ENCODE results near the gene NUAK1. TPM values are rescaled to one million over a fixed set of nuclear protein-coding genes. Genes with fewer than 3 reads are reported as not detected.

Gene NUAK1
- total and polyA plus RNA-seq, 2 donors from 2014 or later, result 2.9 to 28.8 TPM

DNA sequence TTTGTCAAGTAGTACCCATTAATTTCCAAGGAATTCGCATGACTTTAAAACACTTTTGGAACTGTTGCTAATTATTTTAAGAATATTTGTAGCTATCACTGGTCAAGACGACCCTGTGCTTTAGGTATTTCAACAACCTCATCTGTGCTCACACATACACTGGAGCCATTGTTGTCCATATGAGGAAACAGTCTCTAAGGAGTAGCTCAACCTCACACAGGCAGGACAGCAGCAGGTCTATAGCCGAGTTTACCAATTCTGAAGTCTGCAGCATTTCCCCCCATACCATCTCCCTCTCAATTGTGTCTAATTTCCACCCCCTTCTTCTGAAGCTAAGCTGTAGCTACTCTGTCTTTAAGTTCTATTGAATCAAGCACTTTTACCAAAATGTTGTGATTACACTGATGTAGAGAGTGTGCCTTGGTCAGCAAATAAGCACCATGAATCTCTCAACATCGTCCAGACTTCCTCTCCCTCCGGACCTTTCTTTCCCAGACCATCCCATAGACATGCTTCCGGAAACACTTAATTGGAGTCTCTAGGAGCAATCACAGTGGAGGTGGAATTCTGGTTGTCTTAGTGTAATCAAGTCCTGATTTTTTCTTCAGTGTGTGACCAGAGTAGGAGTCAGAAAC, 48.5 kb upstream of the NUAK1 start:
- DNase-seq (no peak), FAIRE-seq (no peak)
- intact Hi-C loops (cut with DNase I), result no loop called here
- H3K27ac ChIP-seq (ENCODE audit: low read depth in 2 of 2, low read length in 2 of 2), result no peak overlapping the region
- H3K36me3 ChIP-seq (ENCODE audit: control insufficient read depth in 2 of 3, insufficient read depth in 3 of 3, low read length in 3 of 3), result no peaks in the 10 kb centered on the region
- H3K27me3 ChIP-seq (ENCODE audit: control insufficient read depth, insufficient read depth, low read length), result no peaks in the 10 kb centered on the region
- no peak overlapping the region for H3K9ac ChIP-seq (ENCODE audit: low read length in 3 of 3)
- no peaks in the 10 kb centered on the region for H3K9me3 ChIP-seq (ENCODE audit: control insufficient read depth in 2 of 3, insufficient read depth in 1 of 3, low read length in 3 of 3)
- H3K4me1 ChIP-seq (ENCODE audit: control insufficient read depth in 2 of 3, insufficient read depth in 2 of 3, low read depth in 1 of 3, low read length in 3 of 3), result peaks cover 0 to 4% (median 0%) of the 10 kb centered on the region in 3 donors
- H3K4me3 ChIP-seq (ENCODE audit: low read length in 3 of 3), result no peak overlapping the region
- TF ChIP-seq, protein P1, sequence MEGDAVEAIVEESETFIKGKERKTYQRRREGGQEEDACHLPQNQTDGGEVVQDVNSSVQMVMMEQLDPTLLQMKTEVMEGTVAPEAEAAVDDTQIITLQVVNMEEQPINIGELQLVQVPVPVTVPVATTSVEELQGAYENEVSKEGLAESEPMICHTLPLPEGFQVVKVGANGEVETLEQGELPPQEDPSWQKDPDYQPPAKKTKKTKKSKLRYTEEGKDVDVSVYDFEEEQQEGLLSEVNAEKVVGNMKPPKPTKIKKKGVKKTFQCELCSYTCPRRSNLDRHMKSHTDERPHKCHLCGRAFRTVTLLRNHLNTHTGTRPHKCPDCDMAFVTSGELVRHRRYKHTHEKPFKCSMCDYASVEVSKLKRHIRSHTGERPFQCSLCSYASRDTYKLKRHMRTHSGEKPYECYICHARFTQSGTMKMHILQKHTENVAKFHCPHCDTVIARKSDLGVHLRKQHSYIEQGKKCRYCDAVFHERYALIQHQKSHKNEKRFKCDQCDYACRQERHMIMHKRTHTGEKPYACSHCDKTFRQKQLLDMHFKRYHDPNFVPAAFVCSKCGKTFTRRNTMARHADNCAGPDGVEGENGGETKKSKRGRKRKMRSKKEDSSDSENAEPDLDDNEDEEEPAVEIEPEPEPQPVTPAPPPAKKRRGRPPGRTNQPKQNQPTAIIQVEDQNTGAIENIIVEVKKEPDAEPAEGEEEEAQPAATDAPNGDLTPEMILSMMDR (IDR thresholded peaks at IDR 0.05; ENCODE audit: borderline replicate concordance, extremely low read depth, insufficient read depth), result no peak

DNA sequence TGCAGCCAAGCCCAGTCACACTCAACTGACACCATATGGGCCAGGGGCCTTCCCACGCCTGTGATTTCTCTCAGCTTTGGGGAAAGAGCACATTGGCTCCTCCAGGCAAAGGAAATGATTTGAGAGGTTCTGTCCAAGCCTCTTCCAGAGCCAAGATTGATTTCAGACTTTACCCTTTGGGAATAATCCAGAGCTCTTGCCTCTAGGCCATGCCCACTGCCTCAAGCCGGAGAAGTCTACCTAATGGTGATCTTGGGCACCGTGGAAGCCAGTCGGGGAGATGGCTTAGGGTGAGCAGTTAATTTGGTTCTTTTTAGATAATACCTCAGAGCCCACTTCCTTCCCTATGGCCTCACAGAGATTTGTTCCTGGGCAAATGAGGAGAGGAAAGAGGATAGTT, 45.0 kb upstream of the NUAK1 start:
- FAIRE-seq (no peak), DNase-seq (no peak)
- H3K9ac ChIP-seq (ENCODE audit: low read length in 3 of 3), result no peak overlapping the region
- no peak overlapping the region for H3K4me3 ChIP-seq (ENCODE audit: low read length in 3 of 3)
- H3K27me3 ChIP-seq (ENCODE audit: control insufficient read depth, insufficient read depth, low read length), result no peaks in the 10 kb centered on the region
- H3K36me3 ChIP-seq (ENCODE audit: control insufficient read depth in 2 of 3, insufficient read depth in 3 of 3, low read length in 3 of 3), result no peaks in the 10 kb centered on the region
- TF ChIP-seq, protein P1 (IDR thresholded peaks at IDR 0.05; ENCODE audit: borderline replicate concordance, extremely low read depth, insufficient read depth), result no peak
- H3K4me1 ChIP-seq (ENCODE audit: control insufficient read depth in 2 of 3, insufficient read depth in 2 of 3, low read depth in 1 of 3, low read length in 3 of 3), result peaks cover 0 to 4% (median 0%) of the 10 kb centered on the region in 3 donors
- H3K9me3 ChIP-seq (ENCODE audit: control insufficient read depth in 2 of 3, insufficient read depth in 1 of 3, low read length in 3 of 3), result no peaks in the 10 kb centered on the region
- intact Hi-C loops (cut with DNase I), result no loop called here
- no peak overlapping the region for H3K27ac ChIP-seq (ENCODE audit: low read depth in 2 of 2, low read length in 2 of 2)

DNA sequence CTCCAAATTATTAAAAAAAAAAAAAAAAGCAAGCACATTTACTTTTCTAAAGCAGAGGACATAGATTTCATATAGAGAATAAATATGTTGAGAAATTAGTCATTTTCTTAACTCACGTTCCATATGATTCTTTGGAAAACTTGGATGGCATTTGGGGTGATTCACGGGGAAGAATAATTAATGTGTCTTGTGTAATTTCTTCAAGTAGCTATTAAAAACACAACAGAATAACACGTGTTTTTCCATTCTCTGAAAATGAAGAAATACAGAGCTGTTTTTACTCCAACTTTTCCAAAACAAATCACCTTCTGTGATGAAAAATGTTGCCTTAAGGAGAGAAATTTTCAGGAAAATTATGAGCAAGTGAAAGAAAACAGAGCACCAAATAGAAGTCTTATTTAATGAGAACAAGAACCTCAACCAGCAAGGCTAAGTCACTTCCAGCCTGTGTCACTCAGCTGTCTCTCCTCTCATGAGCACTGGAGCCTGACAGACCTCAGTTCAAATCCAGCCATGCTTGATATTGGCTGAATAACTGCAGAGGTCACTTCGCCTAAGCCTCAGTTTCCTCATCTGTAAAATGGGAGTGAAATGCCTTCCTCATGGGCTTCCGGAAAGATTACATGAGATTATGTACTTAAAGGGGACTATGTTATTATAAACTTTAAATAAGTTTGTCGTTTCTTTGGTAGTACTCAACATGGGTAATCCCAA, 42.8 kb upstream of the NUAK1 start:
- Histone ChIP-seq H3K4me3 (ENCODE audit: low read length in 3 of 3) (no peak overlapping the region), H3K9me3 (ENCODE audit: control insufficient read depth in 2 of 3, insufficient read depth in 1 of 3, low read length in 3 of 3) (no peaks in the 10 kb centered on the region), H3K4me1 (ENCODE audit: control insufficient read depth in 2 of 3, insufficient read depth in 2 of 3, low read depth in 1 of 3, low read length in 3 of 3) (no peaks in the 10 kb centered on the region), H3K36me3 (ENCODE audit: control insufficient read depth in 2 of 3, insufficient read depth in 3 of 3, low read length in 3 of 3) (no peaks in the 10 kb centered on the region), H3K9ac (ENCODE audit: low read length in 3 of 3) (no peak overlapping the region), H3K27me3 (ENCODE audit: control insufficient read depth, insufficient read depth, low read length) (no peaks in the 10 kb centered on the region), H3K27ac (ENCODE audit: low read depth in 2 of 2, low read length in 2 of 2) (no peak overlapping the region)
- FAIRE-seq (no peak), DNase-seq (no peak)
- intact Hi-C loops (cut with DNase I), result no loop called here
- TF ChIP-seq, protein P1 (IDR thresholded peaks at IDR 0.05; ENCODE audit: borderline replicate concordance, extremely low read depth, insufficient read depth), result no peak
